HFF-Myc (cell line): ENCODE measurements around the gene RNF8.

Experiments
- DNase-seq: peaks from one replicate; pipeline ENCODE4 v3.0.0-alpha.2; 2011; ENCODE audit warnings: low read depth; ENCODE audit errors: extremely low read depth
- H3K4me3 ChIP-seq: replicated peaks from 2 replicates; pipeline ENCODE4 v1.5.1; 2011; ENCODE audit warnings: low read depth, mild to moderate bottlenecking, control low read depth, low read length
- TF ChIP-seq, protein P1 (sequence below): IDR thresholded peaks from 2 replicates; pipeline ENCODE4 v1.5.1; 2012; ENCODE audit warnings: mild to moderate bottlenecking, low read depth, low read length, control low read depth; ENCODE audit errors: missing control alignments

Gene RNF8

DNA sequence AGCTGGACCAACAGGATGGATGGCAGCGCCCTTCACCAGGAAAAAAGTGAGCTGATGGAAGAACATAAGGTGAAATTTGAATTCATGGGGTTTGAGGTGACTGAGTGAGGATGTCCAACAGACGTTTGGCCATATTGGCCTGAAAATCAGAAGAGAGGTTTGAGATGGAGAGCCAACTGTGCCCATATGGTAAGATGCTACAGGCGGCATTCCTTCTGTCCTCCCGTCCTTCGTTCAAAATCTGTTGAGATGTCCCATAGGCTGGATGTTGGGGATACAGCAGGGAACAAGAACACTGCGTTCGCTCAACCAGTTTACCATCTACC lies 78.8 kb downstream of the RNF8 start:
- TF ChIP-seq, protein P1, sequence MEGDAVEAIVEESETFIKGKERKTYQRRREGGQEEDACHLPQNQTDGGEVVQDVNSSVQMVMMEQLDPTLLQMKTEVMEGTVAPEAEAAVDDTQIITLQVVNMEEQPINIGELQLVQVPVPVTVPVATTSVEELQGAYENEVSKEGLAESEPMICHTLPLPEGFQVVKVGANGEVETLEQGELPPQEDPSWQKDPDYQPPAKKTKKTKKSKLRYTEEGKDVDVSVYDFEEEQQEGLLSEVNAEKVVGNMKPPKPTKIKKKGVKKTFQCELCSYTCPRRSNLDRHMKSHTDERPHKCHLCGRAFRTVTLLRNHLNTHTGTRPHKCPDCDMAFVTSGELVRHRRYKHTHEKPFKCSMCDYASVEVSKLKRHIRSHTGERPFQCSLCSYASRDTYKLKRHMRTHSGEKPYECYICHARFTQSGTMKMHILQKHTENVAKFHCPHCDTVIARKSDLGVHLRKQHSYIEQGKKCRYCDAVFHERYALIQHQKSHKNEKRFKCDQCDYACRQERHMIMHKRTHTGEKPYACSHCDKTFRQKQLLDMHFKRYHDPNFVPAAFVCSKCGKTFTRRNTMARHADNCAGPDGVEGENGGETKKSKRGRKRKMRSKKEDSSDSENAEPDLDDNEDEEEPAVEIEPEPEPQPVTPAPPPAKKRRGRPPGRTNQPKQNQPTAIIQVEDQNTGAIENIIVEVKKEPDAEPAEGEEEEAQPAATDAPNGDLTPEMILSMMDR: no peak
- no peak for DNase-seq

DNA sequence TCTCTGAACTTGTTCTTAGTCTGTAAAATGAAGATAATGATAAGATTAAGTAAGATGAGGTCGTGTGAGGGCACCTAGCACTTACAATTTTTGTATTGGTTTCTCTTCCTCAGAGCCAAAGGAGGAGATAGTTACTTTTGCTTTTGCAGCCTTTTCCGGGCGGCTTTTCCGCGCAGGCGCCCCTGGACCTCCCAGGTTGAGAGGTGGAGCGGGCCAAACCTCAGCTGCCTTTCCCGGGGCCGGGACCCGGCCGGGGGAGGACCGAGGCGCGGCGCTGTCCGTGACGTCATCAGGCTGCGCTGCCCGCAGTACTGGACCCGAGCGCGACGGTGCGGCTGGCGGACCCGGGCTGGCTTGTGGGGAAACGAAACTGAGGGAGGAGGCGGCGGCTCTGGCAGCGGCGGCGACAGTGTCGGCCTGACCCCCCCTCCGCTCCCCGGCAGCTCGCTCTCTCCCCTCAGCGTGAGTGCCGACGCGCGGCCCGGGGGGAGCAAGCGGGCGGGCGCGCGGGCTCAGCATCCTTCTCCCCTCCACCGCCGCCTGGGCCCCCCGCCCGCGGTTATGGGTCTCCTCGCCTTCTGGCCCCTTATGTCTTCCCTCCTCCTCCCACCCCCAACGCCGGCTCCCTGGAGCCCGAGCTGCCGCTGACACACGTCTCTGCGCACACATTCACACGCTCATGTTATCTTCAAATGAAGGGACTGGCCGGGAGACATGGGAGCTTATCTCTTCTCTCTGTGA lies 79.3 kb downstream of the RNF8 start, which contains the start of gene CMTR1:
CMTR1 (plus strand) TSS at position 306 of the 741 bp plus-strand sequence. CDS start 2,409 bp downstream, outside the sequence.
- DNase-seq: peak; percentile 58
- TF ChIP-seq, protein P1: no peak

More for the DNA sequence above, 78.8 kb downstream of the RNF8 start:
- peak overlapping the region; percentile 91 for H3K4me3 ChIP-seq

DNA sequence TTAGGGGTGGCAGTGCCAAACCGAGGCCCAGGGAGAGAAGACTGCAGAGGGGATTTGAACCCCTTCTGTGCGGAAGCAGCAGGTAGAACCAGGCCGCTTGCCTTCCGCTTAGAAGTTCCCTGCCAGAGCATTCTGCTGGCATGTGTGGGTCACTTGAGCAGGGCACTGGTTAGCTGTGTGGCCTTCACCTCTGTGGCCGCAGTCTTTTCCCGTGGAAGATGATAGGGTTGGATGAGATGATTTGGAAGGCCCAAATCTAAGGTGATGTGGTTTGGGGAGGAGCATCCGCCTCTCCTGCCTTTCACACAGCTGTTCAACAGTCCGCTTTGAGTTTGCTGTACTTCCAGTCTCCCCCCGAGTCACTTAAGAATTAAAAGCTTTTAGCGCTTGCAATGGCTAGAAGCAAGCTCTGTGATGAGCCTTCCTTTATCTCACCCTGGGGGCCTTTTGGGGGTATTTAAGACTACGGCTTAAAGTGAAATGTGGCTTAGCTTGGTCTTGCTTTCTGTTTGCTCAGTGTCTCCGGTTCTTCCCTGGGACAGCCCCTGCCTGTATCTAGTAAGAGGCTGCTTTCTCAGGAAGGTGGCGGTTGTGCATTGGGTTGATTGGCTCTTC lies 80.0 kb downstream of the RNF8 start:
- DNase-seq: no peak
- TF ChIP-seq, protein P1: no peak
- H3K4me3 ChIP-seq: peak overlapping the region; percentile 91

More for the DNA sequence above, 79.3 kb downstream of the RNF8 start, which contains the start of gene CMTR1:
- peak within 1 kb of the TSS; percentile 91 for H3K4me3 ChIP-seq

DNA sequence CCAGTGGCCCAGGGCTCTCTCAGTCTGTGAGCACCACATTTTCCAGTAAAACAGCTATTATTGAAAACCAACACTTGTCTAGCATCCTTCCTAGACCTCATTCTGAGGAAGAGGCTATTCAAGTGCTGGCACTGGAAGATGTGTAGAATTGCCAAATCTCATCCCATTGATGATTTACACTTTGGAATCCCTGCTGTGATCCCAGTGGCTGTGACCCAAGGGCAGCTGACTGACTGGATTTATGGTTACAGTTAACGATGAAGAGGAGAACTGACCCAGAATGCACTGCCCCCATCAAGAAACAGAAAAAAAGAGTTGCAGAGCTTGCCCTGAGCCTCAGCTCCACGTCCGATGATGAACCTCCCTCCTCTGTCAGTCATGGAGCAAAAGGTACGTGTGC lies 81.6 kb downstream of the RNF8 start:
- DNase-seq: no peak
- TF ChIP-seq, protein P1: no peak
- no peak overlapping the region for H3K4me3 ChIP-seq

DNA sequence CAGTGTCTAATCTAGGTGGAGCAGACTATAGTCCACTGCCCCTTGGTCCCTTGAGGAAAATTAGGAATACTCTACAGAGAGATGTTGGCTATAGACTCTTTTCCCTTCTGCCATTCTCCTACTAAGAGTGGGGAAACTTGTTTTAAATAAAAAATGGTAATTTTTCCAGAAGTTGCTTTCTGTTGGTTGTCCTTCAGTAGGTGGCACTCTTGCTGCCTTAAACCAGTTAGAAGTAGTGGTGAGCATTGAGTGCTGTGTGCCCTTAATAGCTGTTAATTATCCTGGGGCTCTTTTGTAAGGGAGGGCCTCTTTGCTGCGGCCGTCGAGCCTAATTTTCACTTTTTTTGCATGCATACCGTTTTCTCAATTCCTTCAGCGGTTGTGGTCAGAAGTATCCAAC lies 82.0 kb downstream of the RNF8 start:
- no peak for DNase-seq
- no peak overlapping the region for H3K4me3 ChIP-seq
- TF ChIP-seq, protein P1: no peak

DNA sequence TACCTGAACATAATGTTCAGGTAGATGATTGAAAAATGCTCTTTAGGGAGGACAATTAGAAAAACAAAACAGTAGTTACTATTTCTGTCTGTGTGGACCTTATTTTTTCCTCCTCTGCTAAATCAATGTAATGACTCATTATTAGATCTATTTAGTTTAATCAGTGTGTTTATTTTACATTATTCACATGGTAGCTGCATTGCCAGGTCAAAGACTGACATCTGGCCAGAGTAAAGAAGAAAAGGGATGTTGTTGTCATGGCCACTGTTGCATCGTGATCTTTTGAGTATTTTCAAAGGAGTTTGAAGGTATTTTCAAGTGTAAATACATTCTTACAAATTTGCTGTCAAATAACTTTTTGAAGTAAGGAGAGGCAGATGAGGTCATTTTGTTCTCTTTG lies 85.1 kb downstream of the RNF8 start:
- TF ChIP-seq, protein P1: no peak
- no peak overlapping the region for H3K4me3 ChIP-seq
- no peak for DNase-seq
